Measurements from ENCODE around the gene COX4I2.

The COX4I2 gene

GRCh38 chr20:31602779-31603441 is 34.8 kb upstream of the COX4I2 start:
- H3K36me3 ChIP-seq (ENCODE audit: control insufficient read depth in 2 of 2, insufficient read depth in 1 of 2, low read length in 2 of 2): peaks cover 0 to 17% of the 10 kb centered on the region in 2 experiments; a peak in 1 of 3 replicates
- peaks cover 9% of the 10 kb centered on the region for H3K4me1 ChIP-seq (ENCODE audit: control insufficient read depth, insufficient read depth, low read length)
- 0 out of 2 replicates have a peak overlapping the region, but pooled peaks have one; percentile 13 for H3K27ac ChIP-seq (ENCODE audit: extremely low read depth, low read depth, low read length)
- H3K9me3 ChIP-seq (ENCODE audit: control insufficient read depth, insufficient read depth, low read depth, low read length): no peaks in the 10 kb centered on the region
- ChIA-PET POLR2A (interaction anchor here (0.5 to 8.7 kb wide), 2 partner anchors 13 to 33 kb away, joined by 4 to 255 read pairs; no protein-coding TSS in a partner anchor), CTCF (interaction anchor here (0.6 to 26.4 kb wide), 8 partner anchors 9 to 121 kb away, joined by 3 to 1204 read pairs (median 6); no protein-coding TSS in a partner anchor)
- no peak overlapping the region for H3K4me3 ChIP-seq (ENCODE audit: low read depth, low read length)
- peak; percentile 93 for TF ChIP-seq SCRT1 (tag by site-specific recombination; IDR thresholded peaks at IDR 0.05; ENCODE audit: borderline replicate concordance)
- 0 out of 2 replicates have a peak, but pooled peaks have one; percentile 28 for TF ChIP-seq ZNF629 (tag by site-specific recombination; IDR thresholded peaks at IDR 0.05)
- no peak for TF ChIP-seq OVOL3 (tag by site-specific recombination; IDR thresholded peaks at IDR 0.05)
- peak; percentile 70 for TF ChIP-seq ZNF398 (tag by site-specific recombination; IDR thresholded peaks at IDR 0.05)
- no peak for TF ChIP-seq ZNF571 (tag by site-specific recombination; IDR thresholded peaks at IDR 0.05)
- TF ChIP-seq ZNF26 (tag by site-specific recombination; IDR thresholded peaks at IDR 0.05): no peak
- TF ChIP-seq ZBTB8A (tag by site-specific recombination; IDR thresholded peaks at IDR 0.05): no peak
- TF ChIP-seq MYNN (tag by site-specific recombination; IDR thresholded peaks at IDR 0.05; ENCODE audit: borderline replicate concordance): no peak
- no peak for TF ChIP-seq ZNF24 (tag by site-specific recombination; IDR thresholded peaks at IDR 0.05)
- TF ChIP-seq ZNF518A (tag by site-specific recombination; conservative IDR thresholded peaks at IDR 0.05; ENCODE audit: low read depth): no peak
- TF ChIP-seq ZBTB26 (tag by site-specific recombination; optimal IDR thresholded peaks at IDR 0.05): no peak
- no peak for TF ChIP-seq ZNF2 (tag by site-specific recombination; IDR thresholded peaks at IDR 0.05)
- TF ChIP-seq ZNF791 (tag by site-specific recombination; IDR thresholded peaks at IDR 0.05): no peak
- TF ChIP-seq ZNF138 (tag by site-specific recombination; IDR thresholded peaks at IDR 0.05; ENCODE audit: borderline replicate concordance): no peak
- no peak for TF ChIP-seq SETDB1 (IDR thresholded peaks at IDR 0.05; ENCODE audit: insufficient read length, low read length)
- TF ChIP-seq ZNF654 (tag by site-specific recombination; IDR thresholded peaks at IDR 0.05; ENCODE audit: low read depth): no peak
- peak; percentile 77 for TF ChIP-seq SP7 (tag by site-specific recombination; IDR thresholded peaks at IDR 0.05)
- no peak for TF ChIP-seq ZNF558 (tag by site-specific recombination; IDR thresholded peaks at IDR 0.05)
- no peak for TF ChIP-seq ZNF280D (tag by site-specific recombination; IDR thresholded peaks at IDR 0.05)
- TF ChIP-seq HOXD13 (CRISPR knock-in tag; IDR thresholded peaks at IDR 0.05; ENCODE audit: borderline replicate concordance): no peak
- TF ChIP-seq ZNF449 (tag by site-specific recombination; IDR thresholded peaks at IDR 0.05): no peak
